IMR-90 (cell line): ENCODE measurements around the gene CNBD2. TPM values are rescaled to one million over a fixed set of nuclear protein-coding genes. Genes with fewer than 3 reads are reported as not detected.
"Not testable (repeated sequence)": the region's sequence is repeated elsewhere in the genome, so short reads cannot be mapped to it uniquely, and the experiment has no call there.

Experiments
- ATAC-seq: fragments of 200-7000 bp; cut with Tn5 transposase; 2 replicates; pipeline ENCODE4 v1.9.1; 2020; ENCODE audit warnings: low read depth, mild to moderate bottlenecking, moderate library complexity
- BruUV-seq: library from RNA; stranded (reverse); fragments of 400-500 nt; replicated peaks from 2 replicates; lab custom pipeline; 2021; lab: Mats Ljungman, UMichigan
- CTCF ChIA-PET: fragments of 300-600 bp; formaldehyde crosslinking; extraction: SDS; loops from one replicate; lab custom pipeline; 2021; ENCODE audit warnings: antibody characterized with exemption; lab: Yijun Ruan, JAX
- POLR2A ChIA-PET: fragments of 300-600 bp; sonication (Branson Sonifier 250); formaldehyde crosslinking; loops from one replicate; lab custom pipeline; 2022; ENCODE audit warnings: antibody characterized with exemption; ENCODE audit not compliant: unreplicated experiment; lab: Charles Lee
- DNase-seq: peaks from one replicate; pipeline ENCODE4 v3.0.0; 2013
- H2AFZ ChIP-seq: replicated peaks from 2 replicates; pipeline ENCODE3; 2013; ENCODE audit warnings: low read length, mild to moderate bottlenecking; ENCODE audit not compliant: poor library complexity
- H2AK5ac ChIP-seq: 2 replicates; pipeline ENCODE4 v1.6.1; 2013; ENCODE audit warnings: low read depth, low read length, inconsistent platforms
- H2AK9ac ChIP-seq: replicated peaks from 2 replicates; pipeline ENCODE3; 2013; ENCODE audit warnings: mild to moderate bottlenecking, low read depth, low read length, moderate library complexity; ENCODE audit not compliant: poor library complexity
- H2BK120ac ChIP-seq: 2 replicates; pipeline ENCODE4 v1.6.1; 2013; ENCODE audit warnings: low read depth, low read length, inconsistent platforms
- H2BK15ac ChIP-seq: 3 replicates; pipeline ENCODE4 v1.6.1; 2013; ENCODE audit warnings: low read depth, low read length, inconsistent platforms
- H2BK20ac ChIP-seq: 2 replicates; pipeline ENCODE4 v1.6.1; 2013; ENCODE audit warnings: low read depth, mild to moderate bottlenecking, inconsistent platforms, low read length, moderate library complexity
- H2BK5ac ChIP-seq: 2 replicates; pipeline ENCODE4 v1.6.1; 2013; ENCODE audit warnings: mild to moderate bottlenecking, low read depth, low read length, inconsistent platforms; ENCODE audit not compliant: poor library complexity, severe bottlenecking
- H3K14ac ChIP-seq: replicated peaks from 2 replicates; pipeline ENCODE4 v1.6.1; 2013; ENCODE audit warnings: low read depth, low read length, inconsistent platforms
- H3K18ac ChIP-seq: 2 replicates; pipeline ENCODE4 v1.6.1; 2013; ENCODE audit warnings: low read depth, low read length, control low read depth
- H3K23ac ChIP-seq: 2 replicates; pipeline ENCODE4 v1.6.1; 2013; ENCODE audit warnings: low read depth, low read length, inconsistent platforms
- H3K27ac ChIP-seq: 2 replicates; pipeline ENCODE4 v1.5.1; 2013; ENCODE audit warnings: mild to moderate bottlenecking, control low read depth, low read length; ENCODE audit not compliant: insufficient read depth
- H3K27me3 ChIP-seq: 2 replicates; pipeline ENCODE4 v1.6.1; 2013; ENCODE audit warnings: low read length; ENCODE audit not compliant: control insufficient read depth, insufficient read depth
- H3K36me3 ChIP-seq: 2 replicates; pipeline ENCODE4 v1.6.1; 2013; ENCODE audit warnings: low read length, mixed read lengths; ENCODE audit not compliant: control insufficient read depth, insufficient read depth
- H3K4ac ChIP-seq: 2 replicates; pipeline ENCODE4 v1.6.1; 2013; ENCODE audit warnings: low read depth, low read length, inconsistent platforms
- H3K4me1 ChIP-seq: 2 replicates; pipeline ENCODE4 v1.6.1; 2013; ENCODE audit warnings: low read length, mixed read lengths; ENCODE audit not compliant: control insufficient read depth, insufficient read depth
- H3K4me2 ChIP-seq: 2 replicates; pipeline ENCODE4 v1.6.1; 2013; ENCODE audit warnings: low read depth, mild to moderate bottlenecking, control low read depth, low read length, moderate library complexity
- H3K4me3 ChIP-seq: 2 replicates; pipeline ENCODE4 v1.5.1; 2013; ENCODE audit warnings: low read depth, mild to moderate bottlenecking, control low read depth, low read length, moderate library complexity; ENCODE audit not compliant: insufficient read depth
- H3K56ac ChIP-seq: 2 replicates; pipeline ENCODE4 v1.6.1; 2013; ENCODE audit warnings: low read length, inconsistent platforms; ENCODE audit not compliant: insufficient read depth; ENCODE audit errors: extremely low read depth
- H3K79me1 ChIP-seq, 2 experiments: 2 replicates each; pipeline ENCODE4 v1.6.1; 2013; ENCODE audit warnings: low read length in 2 of 2, inconsistent platforms in 1 of 2, low read depth in 1 of 2
- H3K9ac ChIP-seq: 2 replicates; pipeline ENCODE4 v1.6.1; 2013; ENCODE audit warnings: low read depth, low read length, control low read depth
- H3K9me1 ChIP-seq: 2 replicates; pipeline ENCODE4 v1.6.1; 2013; ENCODE audit warnings: low read length, inconsistent platforms; ENCODE audit not compliant: insufficient read depth
- H3K9me3 ChIP-seq: 2 replicates; pipeline ENCODE4 v1.6.1; 2013; ENCODE audit warnings: low read length; ENCODE audit not compliant: control insufficient read depth, insufficient read depth
- H4K20me1 ChIP-seq: 2 replicates; pipeline ENCODE4 v1.6.1; 2013; ENCODE audit warnings: low read length, inconsistent platforms; ENCODE audit not compliant: insufficient read depth
- H4K5ac ChIP-seq: 2 replicates; pipeline ENCODE4 v1.6.1; 2013; ENCODE audit warnings: mild to moderate bottlenecking, low read depth, low read length, control low read depth
- H4K8ac ChIP-seq, 2 experiments: 2 replicates each; pipeline ENCODE4 v1.6.1; 2013; ENCODE audit warnings: low read depth in 2 of 2, low read length in 2 of 2, control low read depth in 1 of 2, inconsistent platforms in 1 of 2
- H4K91ac ChIP-seq: 2 replicates; pipeline ENCODE4 v1.6.1; 2013; ENCODE audit warnings: low read depth, low read length, inconsistent platforms; ENCODE audit not compliant: insufficient read depth
- WGBS, 2 experiments: methylation state at CpG; one replicate each; pipeline versions ENCODE4 v1.1.5 to v1.1.7; 2013; ENCODE audit warnings: missing lambda C conversion rate in 2 of 2; ENCODE audit not compliant: insufficient read length in 1 of 2; ENCODE audit errors: extremely low coverage in 2 of 2; 5-methylcytosine and 5-hydroxymethylcytosine counted together
- dilution Hi-C: fragments of 300-500 bp; cut with HindIII; formaldehyde crosslinking; loops from one replicate; pipeline ENCODE4 v1.14.3; 2018; ENCODE audit warnings: low sequenced_read_pairs; ENCODE audit not compliant: unreplicated experiment
- in situ Hi-C: fragments of 300-500 bp; cut with MboI; formaldehyde crosslinking; loops from 3 replicates; pipeline ENCODE4 v1.14.3; 2019; ENCODE audit warnings: low sequenced_read_pairs, inconsistent platforms, mixed read lengths
- intact Hi-C: fragments of 100-400 bp; cut with micrococcal nuclease; formaldehyde crosslinking; loops from 2 replicates; pipeline ENCODE4 v1.10.0; 2022
- polyA plus RNA-seq, 3 experiments: library from polyadenylated mRNA; depleted of rRNA; stranded (reverse); fragments of >200 nt; gene quantifications; 2 replicates each; pipeline ENCODE4 v1.2.3, GENCODE V29; 2012; ENCODE audit warnings: low replicate concordance in 1 of 3
- total RNA-seq: library from RNA; depleted of rRNA; stranded (reverse); fragments of >200 nt; gene quantifications from 2 replicates; pipeline ENCODE4 v1.2.3, GENCODE V29; 2012

Gene CNBD2
- total and polyA plus RNA-seq, 2 of the 4 experiments (the other 2 are of a cell fraction) = 0.90 to 1.7 TPM

DNA sequence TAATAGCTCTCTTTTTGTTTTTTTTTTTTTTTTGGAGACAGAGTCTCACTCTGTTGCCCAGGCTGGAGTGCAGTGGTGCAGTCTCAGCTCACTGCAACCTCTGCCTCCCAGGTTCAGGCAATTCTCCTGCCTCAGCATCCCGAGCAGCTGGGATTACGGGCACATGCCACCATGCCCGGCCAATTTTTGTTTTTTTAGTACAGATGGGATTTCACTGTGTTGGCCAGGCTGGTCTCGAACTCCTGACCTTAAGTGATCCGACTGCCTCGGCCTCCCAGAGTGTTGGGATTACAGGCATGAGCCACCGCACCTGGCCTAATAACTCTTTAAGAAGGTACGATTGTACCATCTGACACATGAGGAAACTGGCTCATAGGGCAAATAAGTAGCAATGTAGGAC is 28.1 kb downstream of the CNBD2 start:
- DNase-seq, H3K9me3 ChIP-seq, H3K23ac ChIP-seq, ATAC-seq, H3K4me3 ChIP-seq, H3K9me1 ChIP-seq, H2BK120ac ChIP-seq, H3K56ac ChIP-seq, H2AK9ac ChIP-seq, H3K9ac ChIP-seq, H2AK5ac ChIP-seq, H4K20me1 ChIP-seq, dilution Hi-C loops, H3K36me3 ChIP-seq, H3K14ac ChIP-seq, H2BK20ac ChIP-seq, H3K4ac ChIP-seq, H3K4me1 ChIP-seq, POLR2A ChIA-PET, H3K4me2 ChIP-seq, H3K27me3 ChIP-seq, H2BK15ac ChIP-seq, H4K8ac ChIP-seq, H3K79me1 ChIP-seq, H3K27ac ChIP-seq, H3K18ac ChIP-seq, H2BK5ac ChIP-seq, H4K91ac ChIP-seq, H2AFZ ChIP-seq, BruUV-seq, H4K5ac ChIP-seq: not testable (repeated sequence)
- 86% methylated on average over 5 of the region's 8 CpGs; no CpG with 5 or more reads in 1 of the 2 experiments for WGBS, 2 experiments
- CTCF ChIA-PET = interaction anchor here (7.4 kb wide), 1 partner anchor 142 kb away, joined by 90 read pairs; no protein-coding TSS in a partner anchor
- in situ Hi-C loops (loop anchor here (5.0 to 25.0 kb wide), 2 partner anchors 141 to 441 kb away; no protein-coding TSS in a partner anchor), intact Hi-C loops (loop anchor here (5.0 kb wide), 1 partner anchor 441 kb away; no protein-coding TSS in a partner anchor)

DNA sequence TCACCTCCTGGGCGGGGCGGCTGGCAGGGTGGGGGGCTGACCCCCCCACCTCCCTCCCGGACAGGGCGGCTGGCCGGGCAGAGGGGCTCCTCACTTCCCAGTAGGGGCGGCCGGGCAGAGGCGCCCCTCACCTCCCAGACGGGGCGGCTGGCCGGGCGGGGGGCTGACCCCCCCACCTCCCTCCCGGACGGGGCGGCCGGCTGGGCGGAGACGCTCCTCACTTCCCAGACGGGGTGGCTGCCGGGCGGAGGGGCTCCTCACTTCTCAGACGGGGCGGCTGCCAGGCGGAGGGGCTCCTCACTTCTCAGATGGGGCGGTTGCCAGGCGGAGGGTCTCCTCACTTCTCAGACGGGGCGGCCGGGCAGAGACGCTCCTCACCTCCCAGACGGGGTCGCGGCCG is 32.9 kb downstream of the CNBD2 start:
- H3K4me2 ChIP-seq, H3K79me1 ChIP-seq, H2BK20ac ChIP-seq, H3K4me1 ChIP-seq, H3K14ac ChIP-seq, BruUV-seq, H4K5ac ChIP-seq, H4K20me1 ChIP-seq, in situ Hi-C loops, intact Hi-C loops, H3K27me3 ChIP-seq, dilution Hi-C loops, H2AFZ ChIP-seq, H3K18ac ChIP-seq, H3K4me3 ChIP-seq, H3K27ac ChIP-seq, H2BK5ac ChIP-seq, CTCF ChIA-PET, POLR2A ChIA-PET, H2BK15ac ChIP-seq, H3K56ac ChIP-seq, H2BK120ac ChIP-seq, ATAC-seq, H3K4ac ChIP-seq, H3K36me3 ChIP-seq, H3K23ac ChIP-seq, H4K8ac ChIP-seq, H4K91ac ChIP-seq, H3K9me3 ChIP-seq, H2AK9ac ChIP-seq, H3K9ac ChIP-seq, DNase-seq, H2AK5ac ChIP-seq, H3K9me1 ChIP-seq: not testable (repeated sequence)
- no CpG with 5 or more reads among the region's 34 CpGs for WGBS, 2 experiments
